ENCODE measurements around the gene COX7C. TPM values are rescaled to one million over a fixed set of nuclear protein-coding genes. Genes with fewer than 3 reads are reported as not detected.

The COX7C gene
- 572 to 816 TPM (median 617 TPM) in 5 replicates for total RNA-seq (2022; extraction: Qiagen RNA extraction)

GRCh38 chr5:86617756-86618576, at the start of gene COX7C:
Gene COX7C (plus strand): TSS chr5:86617941. CDS start chr5:86618056, 115 bp downstream.

Data from A549 treated with Mapracorat at 1 μM for 4 hours (cell line).